GM12873 (cell line): ENCODE measurements around the gene UNC93A.

Experiments
- TF ChIP-seq, protein P1 (sequence below): IDR thresholded peaks from 2 replicates; pipeline ENCODE4 v1.5.1; 2012; ENCODE audit warnings: low read depth, mild to moderate bottlenecking, moderate library complexity, low read length, control low read depth; ENCODE audit not compliant: insufficient read depth; ENCODE audit errors: missing control alignments

Gene UNC93A

DNA sequence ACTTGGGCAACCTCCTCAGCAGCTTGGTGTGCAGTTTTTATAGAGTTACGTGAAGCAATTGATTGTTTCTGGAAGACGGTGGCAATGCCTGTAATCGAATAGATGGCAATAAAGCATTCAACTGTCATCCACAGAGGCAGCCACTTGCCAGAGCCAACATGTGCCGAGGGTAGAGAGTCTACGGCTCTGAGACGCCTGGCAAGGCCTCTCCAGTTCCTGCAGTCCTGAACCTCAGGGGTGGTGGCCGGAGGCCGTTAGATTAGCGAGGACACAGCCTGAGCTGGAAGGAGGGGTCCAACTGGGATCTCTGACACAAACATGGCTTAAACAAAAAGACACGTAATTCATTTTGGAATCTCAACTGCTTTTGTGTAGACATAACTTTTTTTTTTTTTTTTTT is 33.0 kb downstream of the UNC93A start:
- TF ChIP-seq, protein P1, sequence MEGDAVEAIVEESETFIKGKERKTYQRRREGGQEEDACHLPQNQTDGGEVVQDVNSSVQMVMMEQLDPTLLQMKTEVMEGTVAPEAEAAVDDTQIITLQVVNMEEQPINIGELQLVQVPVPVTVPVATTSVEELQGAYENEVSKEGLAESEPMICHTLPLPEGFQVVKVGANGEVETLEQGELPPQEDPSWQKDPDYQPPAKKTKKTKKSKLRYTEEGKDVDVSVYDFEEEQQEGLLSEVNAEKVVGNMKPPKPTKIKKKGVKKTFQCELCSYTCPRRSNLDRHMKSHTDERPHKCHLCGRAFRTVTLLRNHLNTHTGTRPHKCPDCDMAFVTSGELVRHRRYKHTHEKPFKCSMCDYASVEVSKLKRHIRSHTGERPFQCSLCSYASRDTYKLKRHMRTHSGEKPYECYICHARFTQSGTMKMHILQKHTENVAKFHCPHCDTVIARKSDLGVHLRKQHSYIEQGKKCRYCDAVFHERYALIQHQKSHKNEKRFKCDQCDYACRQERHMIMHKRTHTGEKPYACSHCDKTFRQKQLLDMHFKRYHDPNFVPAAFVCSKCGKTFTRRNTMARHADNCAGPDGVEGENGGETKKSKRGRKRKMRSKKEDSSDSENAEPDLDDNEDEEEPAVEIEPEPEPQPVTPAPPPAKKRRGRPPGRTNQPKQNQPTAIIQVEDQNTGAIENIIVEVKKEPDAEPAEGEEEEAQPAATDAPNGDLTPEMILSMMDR = no peak

DNA sequence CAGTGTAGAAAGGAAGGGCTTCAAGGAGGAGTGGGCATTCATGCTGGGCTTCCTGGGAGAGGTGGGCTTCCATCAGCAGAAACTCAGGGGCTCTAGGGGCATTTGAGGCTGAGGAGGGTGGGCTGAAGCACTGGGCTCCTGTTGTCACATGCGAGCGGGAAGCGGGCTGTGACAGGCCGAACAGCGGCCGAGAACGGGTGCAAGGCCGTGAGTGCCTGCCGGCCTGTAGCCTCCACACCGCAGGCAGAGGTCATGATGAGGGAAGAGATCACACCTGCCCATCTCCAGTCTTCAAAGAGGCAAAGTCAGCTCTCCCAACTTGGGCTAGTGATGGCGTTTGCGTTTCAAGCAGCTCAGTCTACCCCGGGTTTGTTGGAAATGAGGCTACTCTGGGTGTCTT is 34.7 kb downstream of the UNC93A start:
- TF ChIP-seq, protein P1 = no peak

DNA sequence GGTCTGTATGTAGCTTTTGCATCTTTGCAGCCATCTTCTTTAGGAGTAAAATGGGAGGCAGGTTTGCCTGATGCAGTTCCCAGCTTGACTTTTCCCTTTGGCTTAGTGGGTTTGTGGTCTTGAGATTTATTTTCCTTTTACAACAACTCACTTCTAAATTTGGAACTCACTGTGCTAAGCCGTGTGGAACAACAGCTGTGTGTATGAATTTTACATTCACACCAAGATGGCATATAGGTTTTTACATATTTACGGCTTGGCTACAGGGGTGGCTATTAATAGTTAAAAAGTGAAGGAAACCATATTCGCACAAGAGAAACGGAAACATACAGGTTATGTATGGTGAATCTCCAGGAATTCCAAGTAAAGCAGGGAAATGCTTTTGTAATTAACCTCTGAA is 36.3 kb downstream of the UNC93A start:
- TF ChIP-seq, protein P1 = no peak

DNA sequence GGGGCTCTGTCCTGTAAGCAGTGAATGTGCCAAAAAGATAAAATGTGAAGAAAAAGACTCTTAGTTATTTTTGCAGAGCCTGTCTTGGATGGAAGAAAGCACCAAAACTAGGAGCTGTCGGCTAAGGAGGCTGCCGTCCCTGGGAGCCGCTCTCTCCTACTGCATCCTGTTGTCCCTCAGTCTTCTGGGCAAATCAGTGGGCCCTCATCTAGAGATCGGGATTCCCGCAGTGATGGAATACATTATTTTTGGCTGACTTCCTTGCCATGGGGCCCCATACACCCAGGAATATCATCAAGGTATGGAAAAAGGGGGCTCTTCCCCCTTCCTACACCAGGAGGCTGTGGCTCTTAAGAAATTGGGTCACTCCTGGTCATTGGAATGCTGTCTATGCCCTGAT is 37.0 kb downstream of the UNC93A start:
- TF ChIP-seq, protein P1 = no peak

DNA sequence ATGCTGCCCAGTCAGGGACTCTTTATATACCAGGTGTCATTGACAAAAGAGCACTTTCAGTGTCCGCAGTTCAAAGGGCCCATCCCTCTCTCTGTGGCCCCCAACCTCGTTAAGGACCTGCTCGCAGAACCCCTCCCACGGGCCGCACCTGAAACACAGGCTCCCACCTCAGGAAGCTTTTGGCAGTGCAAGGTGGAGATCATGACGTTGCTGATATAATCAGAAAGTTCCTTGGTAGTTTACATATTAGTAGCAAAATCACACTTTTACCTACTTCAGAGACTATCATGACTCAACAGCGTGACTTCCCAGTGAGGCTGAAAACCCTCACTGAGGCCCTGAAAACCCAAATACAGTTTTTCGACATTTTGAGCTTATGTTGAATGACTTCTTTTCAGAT is 37.9 kb downstream of the UNC93A start:
- TF ChIP-seq, protein P1 = no peak

- TF ChIP-seq, protein P1 = no peak
These were observed 39.6 kb downstream of the UNC93A start for GRCh38 chr6:167330750-167331149.

DNA sequence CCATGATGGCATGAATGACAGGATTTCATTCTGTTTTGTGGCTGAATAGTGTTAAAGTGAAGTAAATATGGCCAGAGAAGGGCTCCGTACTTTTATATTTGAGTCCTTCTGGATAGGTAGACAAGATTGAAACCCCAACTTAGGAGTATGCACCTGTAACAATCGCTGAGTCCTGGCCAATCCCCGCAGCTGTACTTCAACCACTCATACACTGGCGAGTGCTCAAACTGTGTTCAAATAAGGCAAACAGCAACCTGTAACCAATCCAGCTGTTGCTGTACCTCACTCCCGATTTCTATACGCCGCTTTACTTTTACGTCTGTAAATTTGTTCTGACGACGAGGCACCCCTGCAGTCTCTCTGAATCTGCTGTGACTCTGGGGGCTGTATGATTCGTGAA is 40.5 kb downstream of the UNC93A start:
- TF ChIP-seq, protein P1 = no peak
